GM12864 (cell line): ENCODE results near the gene AFAP1.

Source experiments
- DNase-seq: peaks from one replicate; pipeline ENCODE4 v3.0.0-alpha.2; 2011; ENCODE audit warnings: low read depth
- H3K4me3 ChIP-seq: 2 replicates; pipeline ENCODE4 v1.5.1; 2011; ENCODE audit warnings: mild to moderate bottlenecking, low read depth, low read length, control low read depth
- CTCF ChIP-seq: IDR thresholded peaks from 2 replicates; pipeline ENCODE4 v1.5.1; 2011; ENCODE audit warnings: low read depth, mild to moderate bottlenecking, moderate library complexity, low read length, control low read depth, inconsistent platforms; ENCODE audit errors: missing control alignments

AFAP1 gene

GRCh38 chr4:7744142-7744804 is 195.4 kb downstream of the AFAP1 start:
- no peak for TF ChIP-seq CTCF
- no peak for DNase-seq
- no peak overlapping the region for H3K4me3 ChIP-seq

- TF ChIP-seq CTCF = no peak
- no peak overlapping the region for H3K4me3 ChIP-seq
- DNase-seq = no peak
Measured at GRCh38 chr4:7742807-7743280, 196.8 kb downstream of the AFAP1 start.

- no peak for TF ChIP-seq CTCF
- no peak for DNase-seq
- H3K4me3 ChIP-seq = no peak overlapping the region
Measured at GRCh38 chr4:7741946-7742806, 197.5 kb downstream of the AFAP1 start.

- TF ChIP-seq CTCF = no peak
- DNase-seq = no peak
- H3K4me3 ChIP-seq = no peak overlapping the region
Measured at GRCh38 chr4:7740866-7741525, 198.7 kb downstream of the AFAP1 start.

GRCh38 chr4:7739918-7740865 is 199.5 kb downstream of the AFAP1 start:
- H3K4me3 ChIP-seq = no peak overlapping the region
- DNase-seq = no peak
- no peak for TF ChIP-seq CTCF
